ENCODE data around the gene HTR3C.

HTR3C gene

DNA sequence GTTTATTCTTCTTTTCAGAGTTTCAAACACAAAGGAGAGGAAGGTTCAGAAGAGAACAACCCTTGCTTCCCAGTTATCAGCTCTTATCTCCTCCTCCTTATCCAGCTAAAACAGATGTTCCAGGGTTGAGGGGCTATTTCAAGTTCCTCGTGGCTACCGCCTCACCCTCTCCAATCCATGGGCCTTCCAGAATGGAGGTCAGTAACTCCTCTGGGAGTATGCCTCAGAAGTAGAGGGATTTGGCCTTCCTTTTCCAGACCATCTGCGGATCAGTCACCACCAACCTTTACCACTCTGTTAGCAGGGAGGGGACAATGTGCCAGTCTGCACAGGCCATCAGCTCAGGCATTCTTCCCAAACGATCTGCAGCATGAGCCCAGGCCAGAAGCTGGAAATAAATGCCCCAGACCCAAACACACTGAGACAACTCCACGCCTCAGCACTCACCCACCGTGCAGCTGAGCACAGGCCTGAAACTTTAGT is 14.8 kb downstream of the HTR3C start:
- TF ChIP-seq GATA2 (IDR thresholded peaks at IDR 0.05; ENCODE audit: low read depth, low read length) (no peak), GATA3 (IDR thresholded peaks at IDR 0.05; ENCODE audit: low read depth, low read length) (no peak)

DNA sequence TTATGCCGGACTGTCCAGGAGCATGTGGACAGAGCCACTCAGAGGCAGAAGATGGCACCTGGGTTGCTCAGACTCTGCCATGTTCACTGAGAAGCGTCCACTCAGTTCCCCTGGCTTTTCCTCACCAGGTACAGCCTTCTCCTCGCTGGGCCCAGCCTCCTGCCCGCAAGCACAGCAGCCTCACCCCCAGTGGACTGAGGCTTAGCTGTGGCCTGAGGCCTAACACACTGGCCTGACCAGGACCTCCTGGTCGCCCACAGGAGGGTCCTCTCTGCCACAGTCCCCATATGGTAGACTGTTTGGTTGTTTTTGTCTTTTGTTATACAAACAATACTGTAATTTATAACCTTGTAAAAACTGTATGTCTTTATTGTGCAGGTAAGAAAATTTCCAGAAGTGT is 15.5 kb downstream of the HTR3C start:
- TF ChIP-seq GATA3 (IDR thresholded peaks at IDR 0.05; ENCODE audit: low read depth, low read length) (no peak), GATA2 (IDR thresholded peaks at IDR 0.05; ENCODE audit: low read depth, low read length) (no peak)

DNA sequence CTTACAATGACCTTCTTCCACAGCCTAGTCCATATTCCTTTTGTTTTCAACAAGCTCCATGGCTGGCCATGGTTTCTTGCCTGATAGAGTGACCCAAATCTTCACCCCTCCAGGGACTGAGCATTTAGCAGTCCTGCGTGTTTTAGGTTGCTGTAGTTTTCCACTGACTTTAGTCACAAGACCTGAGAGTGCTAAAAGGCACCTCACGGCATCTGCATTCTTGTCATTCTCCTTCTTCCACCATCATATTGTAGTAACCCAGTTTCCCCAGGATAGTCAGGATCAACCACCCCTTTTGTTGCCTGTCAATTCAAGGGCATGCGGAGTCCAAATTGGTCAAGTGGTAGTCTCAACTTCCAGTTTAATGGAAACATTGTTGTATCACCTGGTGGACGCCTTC is 20.8 kb downstream of the HTR3C start:
- no peak for TF ChIP-seq GATA3 (IDR thresholded peaks at IDR 0.05; ENCODE audit: low read depth, low read length)
- no peak for TF ChIP-seq GATA2 (IDR thresholded peaks at IDR 0.05; ENCODE audit: low read depth, low read length)

DNA sequence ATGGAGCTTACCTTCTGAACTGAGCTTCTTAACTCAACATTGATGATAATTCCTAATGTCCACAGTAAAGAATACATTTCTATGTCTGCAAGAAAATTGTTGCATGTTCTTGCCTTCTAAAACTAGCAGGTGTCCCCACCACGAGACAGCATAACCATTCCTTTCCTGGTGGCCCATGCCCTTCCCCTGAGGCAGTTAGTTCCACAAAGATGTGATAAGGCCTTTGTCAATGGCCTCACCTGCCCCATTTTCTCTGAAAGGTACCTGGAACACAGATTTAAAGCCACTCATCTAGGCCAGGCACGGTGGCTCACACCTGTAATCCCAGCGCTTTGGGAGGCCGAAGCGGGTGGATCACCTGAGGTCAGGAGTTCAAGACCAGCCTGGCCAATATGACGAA is 23.1 kb downstream of the HTR3C start:
- TF ChIP-seq GATA3 (IDR thresholded peaks at IDR 0.05; ENCODE audit: low read depth, low read length) (no peak), GATA2 (IDR thresholded peaks at IDR 0.05; ENCODE audit: low read depth, low read length) (no peak)

DNA sequence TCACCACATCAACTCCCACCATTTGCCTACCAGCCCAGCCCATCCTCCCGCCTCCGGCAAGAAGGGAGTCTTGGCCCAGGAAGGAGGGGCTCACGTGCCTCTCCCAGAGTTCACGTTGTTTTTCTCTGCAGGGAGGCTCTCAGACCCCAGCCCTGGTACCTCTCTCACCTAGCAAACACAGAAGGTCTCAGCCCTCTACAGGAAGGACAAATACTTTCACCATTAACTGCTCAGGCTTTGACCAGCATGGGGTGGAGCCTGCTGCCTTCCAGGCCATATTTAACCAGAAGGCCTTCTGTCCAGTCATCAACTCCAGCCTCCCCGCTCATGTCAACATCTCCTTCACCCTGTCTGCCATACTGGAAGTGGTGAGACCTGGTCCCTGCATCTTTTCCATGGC is 25.0 kb downstream of the HTR3C start:
- no peak for TF ChIP-seq GATA3 (IDR thresholded peaks at IDR 0.05; ENCODE audit: low read depth, low read length)
- TF ChIP-seq GATA2 (IDR thresholded peaks at IDR 0.05; ENCODE audit: low read depth, low read length) = no peak

DNA sequence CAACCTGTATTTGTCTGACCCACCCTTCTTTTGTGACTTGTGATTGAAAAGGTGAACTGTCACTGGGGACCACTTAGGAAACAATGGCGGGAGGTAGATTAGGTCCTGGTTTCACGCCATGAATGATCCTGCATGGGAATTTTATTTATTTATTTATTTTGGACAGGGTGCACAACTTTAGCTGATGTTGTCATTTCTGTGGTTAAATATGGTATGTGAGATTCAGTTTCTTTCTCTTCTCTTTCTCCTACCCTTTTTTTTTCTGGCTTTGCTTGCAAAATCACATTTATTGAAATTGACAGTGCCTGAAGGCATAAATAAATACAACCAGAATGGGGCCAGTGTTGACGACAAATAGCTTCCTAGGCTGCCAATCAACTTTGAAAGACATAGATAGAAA is 26.0 kb downstream of the HTR3C start:
- TF ChIP-seq GATA3 (IDR thresholded peaks at IDR 0.05; ENCODE audit: low read depth, low read length) (no peak), GATA2 (IDR thresholded peaks at IDR 0.05; ENCODE audit: low read depth, low read length) (no peak)

DNA sequence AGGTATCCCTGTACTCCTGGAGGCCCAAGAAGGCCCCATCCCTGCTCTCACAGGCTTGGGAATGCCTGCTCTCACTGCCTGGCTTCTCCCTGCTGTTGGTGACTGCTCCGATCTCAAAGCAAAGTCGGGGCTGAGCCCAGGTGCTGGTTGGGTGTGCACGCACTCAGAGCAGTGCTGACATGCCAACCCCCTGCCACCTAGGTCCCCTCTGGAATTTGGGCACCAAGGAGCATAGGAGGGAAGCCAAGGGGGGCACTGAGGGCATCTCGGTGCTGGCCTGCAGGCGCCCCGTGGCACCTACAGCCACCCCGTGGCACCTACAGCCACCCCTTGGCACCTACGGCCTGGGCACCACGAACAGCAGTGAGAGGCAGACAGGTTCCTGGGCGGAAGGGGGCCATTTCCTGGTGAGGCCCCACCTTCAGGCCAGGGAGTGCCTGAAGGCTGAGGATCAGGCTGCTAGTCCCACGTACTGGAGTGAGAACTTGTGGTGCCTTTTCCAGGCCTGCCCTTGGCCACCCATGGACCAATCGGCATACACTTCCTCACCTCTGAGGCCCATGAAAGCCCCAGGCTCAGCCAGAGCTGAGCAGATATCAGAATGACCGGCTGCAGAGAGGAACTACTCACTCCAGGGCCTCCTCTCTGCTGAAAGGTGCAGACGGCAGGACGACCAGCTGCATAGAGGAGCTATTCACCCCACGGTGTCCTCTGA is 28.4 kb downstream of the HTR3C start:
- TF ChIP-seq GATA2 (IDR thresholded peaks at IDR 0.05; ENCODE audit: low read depth, low read length) = no peak
- TF ChIP-seq GATA3 (IDR thresholded peaks at IDR 0.05; ENCODE audit: low read depth, low read length) = no peak

DNA sequence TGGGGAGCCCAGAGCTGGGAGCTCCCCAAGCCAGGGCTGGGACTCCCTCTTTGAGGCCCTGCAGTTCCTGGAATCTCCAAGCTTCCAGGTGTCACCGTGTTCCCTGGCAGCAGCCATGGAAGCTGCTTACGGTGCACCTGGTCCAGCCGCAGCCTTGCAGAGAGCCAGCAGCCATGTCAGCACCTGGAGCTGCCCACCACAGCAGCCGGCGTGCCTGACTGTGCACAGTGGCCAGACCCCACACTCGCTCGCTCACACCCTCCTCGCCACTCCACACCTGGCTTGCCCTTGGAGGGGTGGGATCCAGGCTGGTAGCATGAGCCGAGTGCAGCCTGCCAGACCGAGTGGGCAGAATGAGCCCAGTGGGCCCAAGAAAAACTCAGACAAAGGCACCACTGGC is 29.2 kb downstream of the HTR3C start:
- TF ChIP-seq GATA2 (IDR thresholded peaks at IDR 0.05; ENCODE audit: low read depth, low read length) = no peak
- no peak for TF ChIP-seq GATA3 (IDR thresholded peaks at IDR 0.05; ENCODE audit: low read depth, low read length)

DNA sequence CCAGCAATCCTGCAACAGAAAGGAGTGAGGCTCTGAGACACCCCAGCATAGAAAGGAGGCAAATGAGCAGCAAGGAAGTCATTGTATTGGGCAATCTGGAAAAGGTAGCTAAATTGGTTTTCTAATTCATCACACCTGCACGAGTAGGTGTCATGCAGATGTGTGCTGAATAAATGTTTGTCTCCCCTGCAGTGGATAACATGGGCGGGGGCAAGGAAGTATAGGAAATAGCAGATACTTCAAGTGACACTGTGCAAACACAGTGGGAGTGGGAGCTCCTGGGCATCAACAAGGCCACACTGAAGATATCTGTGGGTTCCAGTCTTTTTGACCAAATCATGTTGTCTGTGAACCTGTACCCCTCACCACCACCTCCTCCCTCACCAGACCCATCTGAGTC is 29.6 kb downstream of the HTR3C start:
- TF ChIP-seq GATA2 (IDR thresholded peaks at IDR 0.05; ENCODE audit: low read depth, low read length) (no peak), GATA3 (IDR thresholded peaks at IDR 0.05; ENCODE audit: low read depth, low read length) (no peak)

DNA sequence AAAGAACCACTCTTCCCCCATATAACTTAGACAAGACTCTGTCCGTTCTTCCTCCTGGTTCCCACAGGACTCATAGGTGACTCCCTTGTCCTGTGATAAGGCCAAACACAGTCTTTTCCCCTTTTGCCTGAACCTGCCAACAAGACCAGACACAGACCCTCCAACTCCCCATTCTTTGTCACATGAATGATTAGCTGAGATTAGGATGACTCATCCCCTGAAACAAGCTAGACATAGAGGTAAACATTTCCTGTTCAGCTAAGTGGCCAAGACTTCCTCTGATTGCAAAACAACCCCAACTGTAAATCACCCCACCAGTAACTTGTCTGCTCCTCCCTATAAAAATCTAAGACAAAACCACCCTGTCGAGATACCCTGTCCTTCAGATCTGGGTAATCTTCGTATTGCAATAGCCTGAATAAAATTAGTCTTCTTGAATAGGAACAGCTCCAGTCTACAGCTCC is 32.6 kb downstream of the HTR3C start:
- no peak for TF ChIP-seq GATA3 (IDR thresholded peaks at IDR 0.05; ENCODE audit: low read depth, low read length)
- TF ChIP-seq GATA2 (IDR thresholded peaks at IDR 0.05; ENCODE audit: low read depth, low read length) = no peak

DNA sequence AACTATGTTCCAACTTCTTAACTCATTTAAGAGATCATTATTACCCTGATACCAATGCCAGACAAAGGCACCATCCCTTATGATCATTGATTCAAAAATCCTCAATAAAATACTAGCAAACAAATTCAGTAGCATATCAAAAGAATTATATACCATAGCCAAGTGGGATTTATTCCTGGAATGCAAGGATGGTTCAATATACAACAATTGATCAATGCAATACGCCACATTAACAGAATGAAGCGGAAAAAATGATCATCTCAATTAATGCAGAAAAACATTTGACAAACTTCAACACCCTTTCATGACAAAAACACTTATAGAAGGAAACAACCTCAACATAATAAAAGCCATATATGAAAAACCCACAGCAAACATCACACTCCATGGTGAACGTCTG is 39.4 kb downstream of the HTR3C start:
- no peak for TF ChIP-seq GATA3 (IDR thresholded peaks at IDR 0.05; ENCODE audit: low read depth, low read length)
- TF ChIP-seq GATA2 (IDR thresholded peaks at IDR 0.05; ENCODE audit: low read depth, low read length) = no peak

DNA sequence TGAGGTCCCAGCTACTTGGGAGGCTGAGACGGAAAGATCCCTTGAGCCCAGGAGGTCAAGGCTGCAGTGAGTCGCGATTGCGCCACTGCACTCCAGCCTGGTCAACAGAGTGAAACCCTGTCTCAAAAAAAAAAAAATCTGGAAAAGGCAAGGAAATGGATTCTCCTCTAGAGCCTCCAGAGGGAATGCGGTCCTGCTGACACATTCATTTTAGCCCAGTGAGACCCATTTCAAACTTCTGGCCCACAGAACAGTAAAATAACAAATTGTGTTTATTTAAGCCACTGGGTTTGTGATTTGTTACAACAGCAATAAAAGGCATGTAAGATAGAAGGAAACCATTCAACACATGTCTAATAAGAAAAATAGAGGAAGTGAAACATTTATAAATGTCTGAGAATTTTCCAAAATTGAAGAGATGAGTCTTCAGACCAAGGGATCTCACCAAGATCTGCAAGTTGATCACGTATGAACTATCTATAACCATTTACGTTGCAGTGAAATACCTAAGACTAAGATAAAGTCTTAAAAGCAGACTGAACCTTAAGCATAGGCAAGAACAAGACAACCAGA is 44.0 kb downstream of the HTR3C start, which contains the start of gene HTR3E:
TSS of gene HTR3E (plus strand) at position 254 of the 573 bp plus-strand sequence. CDS start 466 bp downstream, outside the sequence.
- TF ChIP-seq GATA3 (IDR thresholded peaks at IDR 0.05; ENCODE audit: low read depth, low read length) (no peak), GATA2 (IDR thresholded peaks at IDR 0.05; ENCODE audit: low read depth, low read length) (no peak)

DNA sequence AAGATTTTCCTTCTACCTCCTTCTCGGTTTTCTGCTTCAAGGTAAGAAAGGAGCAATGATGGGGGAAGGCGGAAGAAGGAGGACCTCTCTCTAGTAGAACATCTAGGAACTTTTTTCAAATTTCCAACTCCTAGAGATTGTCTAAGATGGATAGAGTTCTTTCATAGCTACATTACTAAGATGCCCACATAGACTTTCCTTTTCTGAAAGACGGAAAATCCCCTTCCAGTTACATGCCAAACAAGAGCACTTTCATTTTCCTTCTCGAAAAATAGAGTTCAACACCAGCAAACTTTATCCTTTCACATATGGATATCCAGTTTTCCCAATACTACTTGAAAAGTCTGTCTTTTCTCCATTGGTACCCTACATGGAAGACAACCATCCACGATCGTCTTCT is 44.7 kb downstream of the HTR3C start:
- no peak for TF ChIP-seq GATA3 (IDR thresholded peaks at IDR 0.05; ENCODE audit: low read depth, low read length)

DNA sequence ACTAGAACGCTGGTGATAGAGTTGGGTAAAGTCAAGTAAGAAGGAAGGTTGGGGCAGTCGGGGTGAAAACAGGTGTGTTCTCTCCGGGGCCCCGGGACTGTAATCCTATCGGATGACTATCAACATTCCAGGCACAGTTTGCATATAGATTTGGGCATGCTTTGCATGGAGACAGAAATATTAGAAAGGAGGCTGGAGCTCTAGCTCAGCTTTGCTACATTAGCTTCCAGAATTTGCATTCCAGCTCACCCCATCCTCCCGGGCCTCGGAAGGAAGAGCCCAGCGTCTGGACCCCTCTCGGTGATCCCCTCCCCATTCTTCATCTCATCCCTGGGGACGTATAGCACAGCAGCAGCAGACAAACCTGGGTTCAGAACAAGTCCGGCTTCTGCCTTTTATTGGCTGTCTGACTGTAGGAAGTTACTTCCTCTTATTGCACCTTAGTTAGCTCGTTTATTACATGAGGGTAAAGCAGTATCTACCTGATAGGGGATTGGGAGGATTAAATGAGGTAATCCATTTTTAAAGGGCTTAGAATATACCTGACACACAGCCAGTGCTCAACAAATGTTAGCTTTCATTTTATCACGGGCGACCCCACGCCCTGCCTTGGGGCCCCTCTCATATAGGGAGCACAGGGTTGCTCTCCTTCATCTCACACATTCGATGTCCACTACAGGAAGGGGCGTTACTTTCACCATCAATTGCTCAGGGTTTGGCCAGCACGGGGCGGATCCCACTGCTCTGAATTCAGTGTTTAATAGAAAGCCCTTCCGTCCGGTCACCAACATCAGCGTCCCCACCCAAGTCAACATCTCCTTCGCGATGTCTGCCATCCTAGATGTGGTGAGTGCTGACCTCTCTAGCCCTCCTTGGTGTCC is 47.2 kb downstream of the HTR3C start:
- TF ChIP-seq GATA3 (IDR thresholded peaks at IDR 0.05; ENCODE audit: low read depth, low read length) (no peak), GATA2 (IDR thresholded peaks at IDR 0.05; ENCODE audit: low read depth, low read length) (no peak)

All from SH-SY5Y (cell line).